C4-2B (cell line): Measurements from ENCODE around the gene RIOK1.

Source experiments
- ZFX ChIP-seq: fragments of 450-650 bp; IDR thresholded peaks from 2 replicates; pipeline ENCODE4 v1.6.1; 2017
- TF ChIP-seq, protein P1 (sequence below): fragments of 450-650 bp; conservative IDR thresholded peaks from 2 replicates; pipeline ENCODE4 v1.5.1; 2017; ENCODE audit warnings: mild to moderate bottlenecking

DNA sequence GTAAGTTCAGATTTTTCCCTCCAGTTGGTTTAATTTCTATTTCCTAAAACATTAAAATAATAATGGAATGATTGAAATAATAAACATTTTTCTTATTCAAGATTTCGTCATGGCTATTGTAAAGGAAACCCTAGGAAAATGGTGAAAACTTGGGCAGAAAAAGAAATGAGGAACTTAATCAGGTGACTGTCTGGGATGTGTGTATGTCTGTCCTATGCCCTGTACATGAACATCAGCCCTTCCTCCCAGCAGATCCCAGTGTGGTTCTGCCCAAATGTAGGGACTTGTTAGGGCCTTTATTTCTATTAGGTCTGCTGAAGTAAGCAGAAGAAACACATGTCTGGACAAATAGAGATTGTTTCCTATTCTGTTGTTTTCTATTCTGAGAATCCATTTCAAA lies 13.1 kb downstream of the RIOK1 start:
- TF ChIP-seq, protein P1, sequence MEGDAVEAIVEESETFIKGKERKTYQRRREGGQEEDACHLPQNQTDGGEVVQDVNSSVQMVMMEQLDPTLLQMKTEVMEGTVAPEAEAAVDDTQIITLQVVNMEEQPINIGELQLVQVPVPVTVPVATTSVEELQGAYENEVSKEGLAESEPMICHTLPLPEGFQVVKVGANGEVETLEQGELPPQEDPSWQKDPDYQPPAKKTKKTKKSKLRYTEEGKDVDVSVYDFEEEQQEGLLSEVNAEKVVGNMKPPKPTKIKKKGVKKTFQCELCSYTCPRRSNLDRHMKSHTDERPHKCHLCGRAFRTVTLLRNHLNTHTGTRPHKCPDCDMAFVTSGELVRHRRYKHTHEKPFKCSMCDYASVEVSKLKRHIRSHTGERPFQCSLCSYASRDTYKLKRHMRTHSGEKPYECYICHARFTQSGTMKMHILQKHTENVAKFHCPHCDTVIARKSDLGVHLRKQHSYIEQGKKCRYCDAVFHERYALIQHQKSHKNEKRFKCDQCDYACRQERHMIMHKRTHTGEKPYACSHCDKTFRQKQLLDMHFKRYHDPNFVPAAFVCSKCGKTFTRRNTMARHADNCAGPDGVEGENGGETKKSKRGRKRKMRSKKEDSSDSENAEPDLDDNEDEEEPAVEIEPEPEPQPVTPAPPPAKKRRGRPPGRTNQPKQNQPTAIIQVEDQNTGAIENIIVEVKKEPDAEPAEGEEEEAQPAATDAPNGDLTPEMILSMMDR: no peak
- TF ChIP-seq ZFX: no peak
